ENCODE data around the gene EIF2B5.

DNA sequence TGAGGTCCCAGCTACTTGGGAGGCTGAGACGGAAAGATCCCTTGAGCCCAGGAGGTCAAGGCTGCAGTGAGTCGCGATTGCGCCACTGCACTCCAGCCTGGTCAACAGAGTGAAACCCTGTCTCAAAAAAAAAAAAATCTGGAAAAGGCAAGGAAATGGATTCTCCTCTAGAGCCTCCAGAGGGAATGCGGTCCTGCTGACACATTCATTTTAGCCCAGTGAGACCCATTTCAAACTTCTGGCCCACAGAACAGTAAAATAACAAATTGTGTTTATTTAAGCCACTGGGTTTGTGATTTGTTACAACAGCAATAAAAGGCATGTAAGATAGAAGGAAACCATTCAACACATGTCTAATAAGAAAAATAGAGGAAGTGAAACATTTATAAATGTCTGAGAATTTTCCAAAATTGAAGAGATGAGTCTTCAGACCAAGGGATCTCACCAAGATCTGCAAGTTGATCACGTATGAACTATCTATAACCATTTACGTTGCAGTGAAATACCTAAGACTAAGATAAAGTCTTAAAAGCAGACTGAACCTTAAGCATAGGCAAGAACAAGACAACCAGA is 38.3 kb upstream of the EIF2B5 start, which contains the start of gene HTR3E:
- no peak for TF ChIP-seq YY1 (IDR thresholded peaks at IDR 0.05; ENCODE audit: insufficient read depth, insufficient read length)
- no peak for TF ChIP-seq ZNF274 (IDR thresholded peaks at IDR 0.05; ENCODE audit: low read depth, low read length)

Data from NT2/D1 (cell line).